K562 (cell line): ENCODE results near the gene DPH1. TPM values are rescaled to one million over a fixed set of nuclear protein-coding genes. Genes with fewer than 3 reads are reported as not detected.

Experiments used
- ATF3 ChIP-seq, 2 experiments: fragments of 450-650 bp in 1 of 2; sonication (generic) in 1 of 2; formaldehyde crosslinking in 1 of 2; IDR thresholded peaks in 1 of 2; conservative IDR thresholded peaks in 1 of 2; 2 replicates each; pipeline versions ENCODE4 v1.6.1 to v1.8.1; 2016 to 2023; ENCODE audit warnings: mild to moderate bottlenecking in 2 of 2, moderate library complexity in 2 of 2, inconsistent platforms in 1 of 2, missing genetic modification reagents in 1 of 2
- CAMTA2 ChIP-seq: fragments of 250-450 bp; sonication (Bioruptor Pico); conservative IDR thresholded peaks from 2 replicates; pipeline ENCODE4 v1.5.1; 2022
- FOSL1 ChIP-seq: fragments of 200-800 bp; sonication (Bioruptor generic); conservative IDR thresholded peaks from 2 replicates; pipeline ENCODE4 v1.6.1; 2016; ENCODE audit warnings: missing genetic modification characterization, missing compliant biosample characterization
- HOMEZ ChIP-seq: fragments of 250-450 bp; sonication (Bioruptor Pico); IDR thresholded peaks from 2 replicates; pipeline ENCODE4 v1.4.0; 2020; ENCODE audit warnings: mild to moderate bottlenecking, moderate library complexity
- JUN ChIP-seq, 2 experiments: sonication (generic) in 1 of 2; formaldehyde crosslinking in 1 of 2; IDR thresholded peaks; 2 replicates each; pipeline versions ENCODE4 v1.6.1 to v1.8.0; 2012 to 2022; ENCODE audit warnings: borderline replicate concordance in 2 of 2, mild to moderate bottlenecking in 2 of 2, improper control_type of control experiment in 1 of 2, low read depth in 1 of 2, low read length in 1 of 2, missing genetic modification reagents in 1 of 2
- L3MBTL2 ChIP-seq: fragments of 450-650 bp; IDR thresholded peaks from 2 replicates; pipeline ENCODE4 v1.6.1; 2016; ENCODE audit warnings: mild to moderate bottlenecking, moderate library complexity
- MCM2 ChIP-seq: fragments of 450-650 bp; IDR thresholded peaks from 2 replicates; pipeline ENCODE4 v1.6.1; 2017; ENCODE audit warnings: low read depth, mild to moderate bottlenecking
- RBM34 ChIP-seq: fragments of 200-400 bp; formaldehyde crosslinking; IDR thresholded peaks from 2 replicates; pipeline ENCODE4 v1.6.1; 2018; ENCODE audit warnings: low read length, borderline replicate concordance; ENCODE audit not compliant: insufficient read depth
- SNRNP70 ChIP-seq: fragments of 200-400 bp; formaldehyde crosslinking; optimal IDR thresholded peaks from 2 replicates; pipeline ENCODE3; 2017; ENCODE audit warnings: low read depth, low read length
- TCF15 ChIP-seq: fragments of 250-450 bp; sonication (Bioruptor Pico); IDR thresholded peaks from 2 replicates; pipeline ENCODE4 v1.8.0; 2022; ENCODE audit warnings: moderate library complexity, mild to moderate bottlenecking, inconsistent platforms
- ZNF316 ChIP-seq: fragments of 450-650 bp; IDR thresholded peaks from 2 replicates; pipeline ENCODE4 v1.6.1; 2016
- ZNF436 ChIP-seq: fragments of 250-450, 450-650 bp; sonication (Bioruptor Pico); formaldehyde crosslinking; IDR thresholded peaks from 2 replicates; pipeline ENCODE4 v1.7.0; 2020; ENCODE audit warnings: mild to moderate bottlenecking
- polyA plus RNA-seq, 8 experiments: library from polyadenylated mRNA; depleted of rRNA in 4 of 8; stranded (reverse) in 5 of 8; unstranded in 3 of 8; fragments of >200 nt; fragmentation: Nextera tagmentation in 2 of 8; fragmentation: Illumina TruSeq in 1 of 8; extraction: Ambion mirVana in 2 of 8; extraction: Trizol in 1 of 8; gene quantifications; 2 replicates each; pipeline versions ENCODE4 v1.2.1 to v1.2.3, GENCODE V29; 2011 to 2014; ENCODE audit warnings: inconsistent platforms in 1 of 8, missing spikeins in 1 of 8
- total RNA-seq, 7 experiments: library from RNA; depleted of rRNA in 6 of 7; stranded (reverse); fragments of >200 nt in 6 of 7; fragmentation: Illumina TruSeq in 2 of 7; extraction: Trizol in 2 of 7; gene quantifications; 2 replicates each; pipeline versions ENCODE4 v1.2.1 to v1.2.3, GENCODE V29; 2011 to 2021; ENCODE audit warnings: low replicate concordance in 1 of 7

DPH1 gene
- total and polyA plus RNA-seq, 9 of the 15 experiments (the other 6 are each of a cell fraction or from before 2014, with no cell fraction given) = 0.42 to 40.6 (median 20.2) TPM

- TF ChIP-seq ZNF436 (CRISPR knock-in tag) (no peak), FOSL1 (tag) (peak; percentile 48), L3MBTL2 (no peak), SNRNP70 (no peak), TCF15 (CRISPR knock-in tag) (no peak), JUN (IDR thresholded peaks at IDR 0.05; ENCODE audit: borderline replicate concordance, low read depth, low read length) (no peak), JUN (CRISPR knock-in tag; IDR thresholded peaks at IDR 0.05; ENCODE audit: borderline replicate concordance) (no peak), MCM2 (no peak), ATF3 (IDR thresholded peaks at IDR 0.05) (peak; percentile 30; the same call in 1 of the 2 replicates), ATF3 (CRISPR knock-in tag; conservative IDR thresholded peaks at IDR 0.05) (no peak), RBM34 (no peak), CAMTA2 (CRISPR knock-in tag) (no peak), ZNF316 (peak; percentile 35; the same call in 1 of the 2 replicates), HOMEZ (no peak)
Observed at GRCh38 chr17:1989135-1989534, 40.8 kb upstream of the DPH1 start (continued).
